NT2/D1 (cell line): ENCODE measurements around the gene JMJD4.

Experiments used
- SUZ12 ChIP-seq: IDR thresholded peaks from 2 replicates; pipeline ENCODE4 v1.6.1; 2011; ENCODE audit not compliant: insufficient read length, insufficient read depth; ENCODE audit errors: extremely low read depth
- YY1 ChIP-seq: IDR thresholded peaks from 2 replicates; pipeline ENCODE4 v1.6.1; 2011; ENCODE audit not compliant: insufficient read length, insufficient read depth
- ZNF274 ChIP-seq: IDR thresholded peaks from 2 replicates; pipeline ENCODE4 v1.6.1; 2011; ENCODE audit warnings: mild to moderate bottlenecking, low read depth, low read length

- TF ChIP-seq SUZ12 (no peak), YY1 (no peak), ZNF274 (no peak)
These were observed 19.9 kb upstream of the JMJD4 start for GRCh38 chr1:227754958-227755357.
